GM19351 (cell line): ENCODE measurements around the gene LEKR1.

Source experiments
- ATAC-seq: cut with Tn5 transposase; IDR thresholded peaks from one replicate; pipeline ENCODE4 v1.9.1; 2021; ENCODE audit warnings: mild to moderate bottlenecking, moderate library complexity; ENCODE audit not compliant: unreplicated experiment

LEKR1 gene

GRCh38 chr3:156973954-156974353 lies 147.8 kb downstream of the LEKR1 start:
- no peak for ATAC-seq

GRCh38 chr3:156974931-156975330 lies 148.8 kb downstream of the LEKR1 start:
- ATAC-seq: no peak

- ATAC-seq: no peak
Observed at GRCh38 chr3:156975721-156976120, 149.6 kb downstream of the LEKR1 start.

- no peak for ATAC-seq
Observed at GRCh38 chr3:156976933-156977332, 150.8 kb downstream of the LEKR1 start.

GRCh38 chr3:156978481-156978961 lies 152.4 kb downstream of the LEKR1 start:
- ATAC-seq: peak; percentile 98

- ATAC-seq: no peak
Observed at GRCh38 chr3:156981005-156981404, 154.9 kb downstream of the LEKR1 start.

GRCh38 chr3:156983559-156983958 lies 157.4 kb downstream of the LEKR1 start:
- no peak for ATAC-seq

- no peak for ATAC-seq
Observed at GRCh38 chr3:156985711-156986110, 159.6 kb downstream of the LEKR1 start.

GRCh38 chr3:156987946-156988345 lies 161.8 kb downstream of the LEKR1 start:
- ATAC-seq: no peak

- no peak for ATAC-seq
Observed at GRCh38 chr3:156997351-156997750, 171.2 kb downstream of the LEKR1 start.

- ATAC-seq: no peak
Observed at GRCh38 chr3:157001221-157001957, 175.2 kb downstream of the LEKR1 start.

GRCh38 chr3:157021679-157022078 lies 195.5 kb downstream of the LEKR1 start:
- ATAC-seq: no peak

GRCh38 chr3:157023226-157023625 lies 197.1 kb downstream of the LEKR1 start:
- ATAC-seq: no peak

GRCh38 chr3:157026091-157026490 lies 199.9 kb downstream of the LEKR1 start:
- ATAC-seq: no peak

GRCh38 chr3:157027861-157028745 lies 201.9 kb downstream of the LEKR1 start:
- ATAC-seq: no peak

- ATAC-seq: no peak
Observed at GRCh38 chr3:157029365-157029790, 203.2 kb downstream of the LEKR1 start.

- no peak for ATAC-seq
Observed at GRCh38 chr3:157030712-157031111, 204.6 kb downstream of the LEKR1 start.

GRCh38 chr3:157033001-157033400 lies 206.8 kb downstream of the LEKR1 start:
- no peak for ATAC-seq

- no peak for ATAC-seq
Observed at GRCh38 chr3:157040456-157040855, 214.3 kb downstream of the LEKR1 start.

- ATAC-seq: no peak
Observed at GRCh38 chr3:157042226-157042625, 216.1 kb downstream of the LEKR1 start.

GRCh38 chr3:157043771-157044170 lies 217.6 kb downstream of the LEKR1 start:
- no peak for ATAC-seq
